Measurements from ENCODE around the gene C11orf86.

GRCh38 chr11:66999555-66999954 is 24.5 kb downstream of the C11orf86 start:
- TF ChIP-seq CTCF (IDR thresholded peaks at IDR 0.05) = no peak
- no peak for TF ChIP-seq POLR2A (IDR thresholded peaks at IDR 0.05)

Data from vagina (tissue), 2 donors.